NCI-H82 treated with DMSO at 0.1 percent for 48 hours (cell line): Measurements from ENCODE around the gene ERVFRD-1.

Source experiments
- DNase-seq: peaks from one replicate; lab custom pipeline; 2025; ENCODE audit not compliant: unreplicated experiment; lab: John Stamatoyannopoulos, UW

The ERVFRD-1 gene

GRCh38 chr6:11055127-11055627 is 56.3 kb downstream of the ERVFRD-1 start:
- DNase-seq, result peak; percentile 13

DNA sequence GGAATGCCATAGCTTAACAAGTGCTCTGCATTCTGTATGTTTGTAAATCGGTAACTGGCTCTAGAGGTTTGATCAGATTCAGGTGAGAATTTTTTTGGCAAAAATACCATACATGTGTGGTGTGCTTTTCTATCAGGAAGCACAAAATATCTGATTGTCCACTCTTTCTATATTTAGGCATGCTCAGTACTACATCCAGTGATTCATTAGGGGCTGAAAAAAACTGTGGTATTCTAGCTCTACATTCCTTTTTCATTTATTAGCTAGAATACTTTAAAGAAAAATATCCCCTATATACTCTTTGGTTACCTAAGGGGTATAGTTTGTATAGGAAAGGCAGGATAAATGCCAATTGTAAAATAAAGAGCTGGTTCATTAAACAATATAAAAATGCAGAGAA is 56.8 kb downstream of the ERVFRD-1 start:
- DNase-seq, result no peak

- DNase-seq, result no peak
Measured at GRCh38 chr6:11053307-11053706, 58.2 kb downstream of the ERVFRD-1 start.
